Caco-2 (cell line): ENCODE results near the gene SPATA1. TPM values are rescaled to one million over a fixed set of nuclear protein-coding genes. Genes with fewer than 3 reads are reported as not detected.

Experiments
- BruUV-seq: library from RNA; stranded (reverse); fragments of 400-500 nt; replicated peaks from 2 replicates; lab custom pipeline; 2021; lab: Mats Ljungman, UMichigan
- CTCF ChIA-PET: fragments of 300-600 bp; sonication (Branson Sonifier 250); formaldehyde crosslinking; loops from one replicate; lab custom pipeline; 2022; ENCODE audit warnings: antibody characterized with exemption; lab: Charles Lee
- POLR2A ChIA-PET: fragments of 300-600 bp; sonication (Branson Sonifier 250); formaldehyde crosslinking; loops from one replicate; lab custom pipeline; 2022; ENCODE audit warnings: antibody characterized with exemption; lab: Charles Lee
- DNase-seq, 2 experiments: peaks; one replicate each; pipeline versions ENCODE4 v3.0.0 to v3.0.0-alpha.2; 2020 to 2022
- H3K27me3 ChIP-seq: replicated peaks from 2 replicates; pipeline ENCODE4 v1.6.0; 2011; ENCODE audit warnings: low read length; ENCODE audit not compliant: control insufficient read depth, insufficient read depth
- H3K36me3 ChIP-seq: 2 replicates; pipeline ENCODE4 v1.5.1; 2011; ENCODE audit warnings: low read length; ENCODE audit not compliant: control insufficient read depth, insufficient read depth
- H3K4me1 ChIP-seq: fragments of 250-450 bp; sonication (Bioruptor Pico); 2 replicates; pipeline ENCODE4 v1.5.1; 2020; ENCODE audit warnings: mild to moderate bottlenecking
- H3K4me3 ChIP-seq: 2 replicates; pipeline ENCODE4 v1.5.1; 2011; ENCODE audit warnings: low read depth, mild to moderate bottlenecking, control low read depth, low read length
- H3K9me3 ChIP-seq: fragments of 250-450 bp; sonication (Bioruptor Pico); 2 replicates; pipeline ENCODE4 v1.5.1; 2020; ENCODE audit warnings: mild to moderate bottlenecking, moderate library complexity
- H3K27ac Mint-ChIP-seq: one replicate; pipeline ENCODE4 v1.8.0; 2022; ENCODE audit warnings: mixed read lengths; ENCODE audit not compliant: unreplicated experiment
- H3K27me3 Mint-ChIP-seq: one replicate; pipeline ENCODE4 v1.8.0; 2022; ENCODE audit warnings: mixed read lengths; ENCODE audit not compliant: insufficient read depth, unreplicated experiment
- H3K36me3 Mint-ChIP-seq: one replicate; pipeline ENCODE4 v1.8.0; 2022; ENCODE audit warnings: mild to moderate bottlenecking, mixed read lengths; ENCODE audit not compliant: insufficient read depth, unreplicated experiment
- H3K4me1 Mint-ChIP-seq: one replicate; pipeline ENCODE4 v1.8.0; 2022; ENCODE audit warnings: low read depth, mixed read lengths; ENCODE audit not compliant: unreplicated experiment
- H3K4me3 Mint-ChIP-seq: one replicate; pipeline ENCODE4 v1.8.0; 2022; ENCODE audit warnings: mild to moderate bottlenecking, moderate library complexity, mixed read lengths; ENCODE audit not compliant: unreplicated experiment
- H3K9me3 Mint-ChIP-seq: one replicate; pipeline ENCODE4 v1.8.0; 2022; ENCODE audit warnings: mixed read lengths; ENCODE audit not compliant: unreplicated experiment
- CTCF ChIP-seq, 2 experiments: fragments of 200-600 bp in 1 of 2; IDR thresholded peaks; 1 replicate in 1 of 2; 2 replicates in 1 of 2; pipeline versions ENCODE4 v1.5.1 to v1.8.0; 2011 to 2022; ENCODE audit warnings: antibody characterized with exemption in 1 of 2, control low read depth in 1 of 2, inconsistent platforms in 1 of 2, low read depth in 1 of 2, low read length in 1 of 2, mild to moderate bottlenecking in 1 of 2, moderate library complexity in 1 of 2; ENCODE audit not compliant: insufficient read depth in 1 of 2, severe bottlenecking in 1 of 2, unreplicated experiment in 1 of 2
- intact Hi-C: fragments of 100-400 bp; cut with micrococcal nuclease; formaldehyde crosslinking; loops from one replicate; pipeline ENCODE4 v1.10.0; 2022; ENCODE audit not compliant: unreplicated experiment
- total RNA-seq: library from RNA; stranded (reverse); gene quantifications from 2 replicates; pipeline ENCODE4 v1.2.3, GENCODE V29; 2022

The SPATA1 gene
- total RNA-seq, 1 experiment from 2014 or later: 0.57 TPM

- Histone ChIP-seq H3K27me3 (no peaks in the 10 kb centered on the region), H3K9me3 (peaks cover 4% of the 10 kb centered on the region; the same call in 1 of the 2 replicates), H3K4me3 (no peak overlapping the region), H3K36me3 (no peaks in the 10 kb centered on the region), H3K4me1 (no peaks in the 10 kb centered on the region)
- no peak overlapping the region for H3K4me3 Mint-ChIP-seq
- no peak overlapping the region for H3K27ac Mint-ChIP-seq
- CTCF ChIA-PET: no interaction called here
- no peak for DNase-seq
- no peaks in the 10 kb centered on the region for H3K36me3 Mint-ChIP-seq
- H3K9me3 Mint-ChIP-seq: peaks cover 27% of the 10 kb centered on the region
- intact Hi-C loops: no loop called here
- H3K27me3 Mint-ChIP-seq: no peaks in the 10 kb centered on the region
- no peaks in the 10 kb centered on the region for H3K4me1 Mint-ChIP-seq
- BruUV-seq: no TSS peak
- no peak for TF ChIP-seq CTCF (IDR thresholded peaks at IDR 0.05; ENCODE audit: insufficient read depth in 1 of 2, low read depth in 1 of 2, low read length in 1 of 2, severe bottlenecking in 1 of 2, unreplicated experiment in 1 of 2)
- POLR2A ChIA-PET: no interaction called here
Observed at GRCh38 chr1:84603941-84604830, 98.0 kb downstream of the SPATA1 start.

DNA sequence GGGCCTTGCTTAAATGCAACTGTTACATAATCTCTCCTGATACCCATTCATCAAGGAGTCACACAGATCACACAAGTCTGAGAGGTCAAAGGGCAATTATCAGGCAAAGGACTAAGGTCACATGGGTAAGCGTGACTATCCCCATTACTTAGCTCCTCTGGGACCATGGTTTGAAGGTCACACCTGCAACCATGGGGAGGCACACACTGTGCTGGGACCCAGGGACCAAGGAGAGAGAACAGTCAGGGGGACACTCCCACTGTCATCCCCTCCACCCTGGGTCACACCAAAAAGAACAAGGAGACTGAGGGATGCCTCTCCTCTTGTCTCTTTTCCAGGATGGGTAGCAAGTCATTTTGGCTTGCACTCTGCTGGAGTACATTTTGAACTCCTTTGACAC lies 99.0 kb downstream of the SPATA1 start:
- Histone ChIP-seq H3K4me1 (no peaks in the 10 kb centered on the region), H3K27me3 (no peaks in the 10 kb centered on the region), H3K4me3 (no peak overlapping the region), H3K36me3 (no peaks in the 10 kb centered on the region), H3K9me3 (peaks cover 4% of the 10 kb centered on the region; the same call in 1 of the 2 replicates)
- Mint-ChIP-seq H3K4me1 (no peaks in the 10 kb centered on the region), H3K9me3 (peaks cover 27% of the 10 kb centered on the region), H3K27me3 (no peaks in the 10 kb centered on the region), H3K27ac (no peak overlapping the region), H3K4me3 (no peak overlapping the region), H3K36me3 (no peaks in the 10 kb centered on the region)
- BruUV-seq: no TSS peak
- intact Hi-C loops: no loop called here
- ChIA-PET CTCF (no interaction called here), POLR2A (no interaction called here)
- no peak for DNase-seq
- no peak for TF ChIP-seq CTCF (IDR thresholded peaks at IDR 0.05; ENCODE audit: insufficient read depth in 1 of 2, low read depth in 1 of 2, low read length in 1 of 2, severe bottlenecking in 1 of 2, unreplicated experiment in 1 of 2)

- no TSS peak for BruUV-seq
- peaks cover 24% of the 10 kb centered on the region for H3K9me3 Mint-ChIP-seq
Observed at GRCh38 chr1:84606977-84607376, 100.8 kb downstream of the SPATA1 start.

More at GRCh38 chr1:84606977-84607376, 100.8 kb downstream of the SPATA1 start:
- H3K36me3 Mint-ChIP-seq: no peaks in the 10 kb centered on the region
- no peaks in the 10 kb centered on the region for H3K36me3 ChIP-seq
- no peak for DNase-seq
- no peaks in the 10 kb centered on the region for H3K4me1 ChIP-seq
- no peak overlapping the region for H3K4me3 ChIP-seq
- no peak overlapping the region for H3K27ac Mint-ChIP-seq
- H3K9me3 ChIP-seq: peaks cover 4% of the 10 kb centered on the region; the same call in 1 of the 2 replicates
- H3K4me3 Mint-ChIP-seq: no peak overlapping the region
- no peaks in the 10 kb centered on the region for H3K27me3 ChIP-seq
- H3K4me1 Mint-ChIP-seq: no peaks in the 10 kb centered on the region
- ChIA-PET POLR2A (no interaction called here), CTCF (no interaction called here)
- H3K27me3 Mint-ChIP-seq: no peaks in the 10 kb centered on the region
- TF ChIP-seq CTCF (IDR thresholded peaks at IDR 0.05; ENCODE audit: insufficient read depth in 1 of 2, low read depth in 1 of 2, low read length in 1 of 2, severe bottlenecking in 1 of 2, unreplicated experiment in 1 of 2): no peak
- intact Hi-C loops: no loop called here
